ENCODE data around the gene MTO1.
A peak's percentile ranks its signal among the peaks of the same experiment; 100 is the strongest.
"Not testable (repeated sequence)": the region's sequence is repeated elsewhere in the genome, so short reads cannot be mapped to it uniquely, and the experiment has no call there.

Gene MTO1
- long read RNA-seq, donor 1, full-length matches to known transcripts = 2 of 23,600 reads
- long read RNA-seq, donor 1, partial matches to known transcripts = 15,303 of 23,600 reads
- long read RNA-seq, donor 1, other reads (novel, unspliced or antisense) = 8,295 of 23,600 reads
- long read RNA-seq, donor 2, full-length matches to known transcripts = 2 of 11,412 reads
- long read RNA-seq, donor 2, partial matches to known transcripts = 8,089 of 11,412 reads
- long read RNA-seq, donor 2, other reads (novel, unspliced or antisense) = 3,321 of 11,412 reads
- long read RNA-seq, donor 3, full-length matches to known transcripts = 1 of 9,370 reads
- long read RNA-seq, donor 3, partial matches to known transcripts = 9,031 of 9,370 reads
- long read RNA-seq, donor 3, other reads (novel, unspliced or antisense) = 338 of 9,370 reads
- long read RNA-seq, donor 4, full-length matches to known transcripts = 3 of 14,646 reads
- long read RNA-seq, donor 4, partial matches to known transcripts = 9,970 of 14,646 reads
- long read RNA-seq, donor 4, other reads (novel, unspliced or antisense) = 4,673 of 14,646 reads
- long read RNA-seq, donor 5, full-length matches to known transcripts = 1 of 18,550 reads
- long read RNA-seq, donor 5, partial matches to known transcripts = 12,875 of 18,550 reads
- long read RNA-seq, donor 5, other reads (novel, unspliced or antisense) = 5,674 of 18,550 reads
- long read RNA-seq, donor 6, full-length matches to known transcripts = 1 of 12,114 reads
- long read RNA-seq, donor 6, partial matches to known transcripts = 11,661 of 12,114 reads
- long read RNA-seq, donor 6, other reads (novel, unspliced or antisense) = 452 of 12,114 reads
- long read RNA-seq, donor 7, full-length matches to known transcripts = 3 of 23,129 reads
- long read RNA-seq, donor 7, partial matches to known transcripts = 22,412 of 23,129 reads
- long read RNA-seq, donor 7, other reads (novel, unspliced or antisense) = 714 of 23,129 reads
- long read RNA-seq, donor 8, full-length matches to known transcripts = 2 of 15,479 reads
- long read RNA-seq, donor 8, partial matches to known transcripts = 14,950 of 15,479 reads
- long read RNA-seq, donor 8, other reads (novel, unspliced or antisense) = 527 of 15,479 reads

GRCh38 chr6:73461537-73462350, at the start of gene MTO1:
TSS of gene MTO1 (plus strand) at chr6:73461737. CDS start at chr6:73461855, 118 bp downstream.
- DNase-seq = peak; percentile 91

GRCh38 chr6:73413102-73413501, 48.4 kb upstream of the MTO1 start:
- DNase-seq = no peak

GRCh38 chr6:73418081-73418741, 43.3 kb upstream of the MTO1 start:
- DNase-seq = no peak

GRCh38 chr6:73421534-73421933, 40.0 kb upstream of the MTO1 start:
- no peak for DNase-seq

GRCh38 chr6:73435236-73435635, 26.3 kb upstream of the MTO1 start:
- no peak for DNase-seq

GRCh38 chr6:73443555-73443954, 18.0 kb upstream of the MTO1 start:
- DNase-seq = no peak

- peak; percentile 85 for DNase-seq
Measured at GRCh38 chr6:73451223-73452106, 10.1 kb upstream of the MTO1 start.

GRCh38 chr6:73452107-73452461, 9.5 kb upstream of the MTO1 start, which contains the start of gene CGAS:
TSS of gene CGAS (minus strand) at chr6:73452297. CDS start at chr6:73452181, 116 bp downstream.
- DNase-seq = no peak

- no peak for DNase-seq
Measured at GRCh38 chr6:73455865-73456629, 5.5 kb upstream of the MTO1 start.

GRCh38 chr6:73459474-73459873, 2.1 kb upstream of the MTO1 start:
- not testable (repeated sequence) for DNase-seq

GRCh38 chr6:73460056-73460455, 1.5 kb upstream of the MTO1 start:
- DNase-seq = no peak

- no peak for DNase-seq
Measured at GRCh38 chr6:73471686-73472290, 10.3 kb downstream of the MTO1 start.

- DNase-seq = no peak
Measured at GRCh38 chr6:73476723-73477122, 15.2 kb downstream of the MTO1 start.

GRCh38 chr6:73477407-73477806, 15.9 kb downstream of the MTO1 start:
- no peak for DNase-seq

GRCh38 chr6:73481969-73482368, 20.4 kb downstream of the MTO1 start:
- no peak for DNase-seq

GRCh38 chr6:73484438-73484837, 22.9 kb downstream of the MTO1 start:
- DNase-seq = no peak

- DNase-seq = no peak
Measured at GRCh38 chr6:73487473-73487872, 25.9 kb downstream of the MTO1 start.

- no peak for DNase-seq
Measured at GRCh38 chr6:73491377-73491776, 29.8 kb downstream of the MTO1 start.

- DNase-seq = no peak
Measured at GRCh38 chr6:73497915-73498314, 36.4 kb downstream of the MTO1 start.
